Neutrophil (primary cell): ENCODE results near the gene FAM227B.

Source experiments
- H3K27ac ChIP-seq: fragments of 200-600 bp; sonication (generic); 2 replicates; pipeline ENCODE4 v1.5.1; 2016; ENCODE audit warnings: mild to moderate bottlenecking, moderate library complexity
- H3K27me3 ChIP-seq: fragments of 200-600 bp; sonication (generic); 2 replicates; pipeline ENCODE4 v1.6.0; 2016; ENCODE audit warnings: mild to moderate bottlenecking
- H3K36me3 ChIP-seq: fragments of 200-600 bp; sonication (generic); 2 replicates; pipeline ENCODE4 v1.5.1; 2017
- H3K4me1 ChIP-seq, 2 experiments: fragments of 200-600 bp in 1 of 2; sonication (generic) in 1 of 2; 1 replicate in 1 of 2; 2 replicates in 1 of 2; pipeline versions ENCODE4 v1.5.1 to v1.6.1; 2013 to 2016; ENCODE audit warnings: low read depth in 1 of 2, low read length in 1 of 2, mild to moderate bottlenecking in 1 of 2, moderate library complexity in 1 of 2; ENCODE audit not compliant: control insufficient read depth in 1 of 2, insufficient read depth in 1 of 2
- H3K4me3 ChIP-seq, 2 experiments: fragments of 200-600 bp in 1 of 2; sonication (generic) in 1 of 2; 1 replicate in 1 of 2; 2 replicates in 1 of 2; pipeline ENCODE4 v1.5.1; 2013 to 2016; ENCODE audit warnings: low read depth in 1 of 2, low read length in 1 of 2, mild to moderate bottlenecking in 1 of 2, moderate library complexity in 1 of 2
- H3K9me3 ChIP-seq: fragments of 200-600 bp; sonication (generic); 2 replicates; pipeline ENCODE4 v1.5.1; 2016
- CTCF ChIP-seq: fragments of 200-600 bp; sonication (generic); IDR thresholded peaks from 2 replicates; pipeline ENCODE4 v1.5.1; 2016; ENCODE audit warnings: antibody characterized with exemption

FAM227B gene

GRCh38 chr15:49435174-49435573 is 185.4 kb downstream of the FAM227B start:
- no peak overlapping the region for H3K4me3 ChIP-seq
- H3K27ac ChIP-seq: no peak overlapping the region
- no peaks in the 10 kb centered on the region for H3K27me3 ChIP-seq
- H3K9me3 ChIP-seq: no peaks in the 10 kb centered on the region
- H3K36me3 ChIP-seq: no peaks in the 10 kb centered on the region
- H3K4me1 ChIP-seq: peaks cover 9 to 11% of the 10 kb centered on the region in 2 experiments
- no peak for TF ChIP-seq CTCF

- Histone ChIP-seq H3K36me3 (no peaks in the 10 kb centered on the region), H3K27me3 (no peaks in the 10 kb centered on the region), H3K9me3 (no peaks in the 10 kb centered on the region), H3K27ac (no peak overlapping the region), H3K4me1 (no peaks in the 10 kb centered on the region), H3K4me3 (no peak overlapping the region)
- no peak for TF ChIP-seq CTCF
These were observed 190.6 kb downstream of the FAM227B start for GRCh38 chr15:49430046-49430445.

- H3K4me1 ChIP-seq: no peaks in the 10 kb centered on the region
- no peak overlapping the region for H3K4me3 ChIP-seq
- no peaks in the 10 kb centered on the region for H3K9me3 ChIP-seq
- H3K36me3 ChIP-seq: no peaks in the 10 kb centered on the region
- TF ChIP-seq CTCF: no peak
- no peak overlapping the region for H3K27ac ChIP-seq
- H3K27me3 ChIP-seq: no peaks in the 10 kb centered on the region
These were observed 192.1 kb downstream of the FAM227B start for GRCh38 chr15:49428409-49429095.

GRCh38 chr15:49427372-49427771 is 193.2 kb downstream of the FAM227B start:
- Histone ChIP-seq H3K4me1 (no peaks in the 10 kb centered on the region), H3K9me3 (no peaks in the 10 kb centered on the region), H3K36me3 (no peaks in the 10 kb centered on the region), H3K27ac (no peak overlapping the region), H3K27me3 (no peaks in the 10 kb centered on the region), H3K4me3 (no peak overlapping the region)
- no peak for TF ChIP-seq CTCF

- Histone ChIP-seq H3K9me3 (no peaks in the 10 kb centered on the region), H3K36me3 (no peaks in the 10 kb centered on the region), H3K27me3 (no peaks in the 10 kb centered on the region), H3K27ac (no peak overlapping the region), H3K4me1 (no peaks in the 10 kb centered on the region), H3K4me3 (no peak overlapping the region)
- no peak for TF ChIP-seq CTCF
These were observed 195.7 kb downstream of the FAM227B start for GRCh38 chr15:49424954-49425353.
